Measurements from ENCODE around the gene ANKRD2.

Gene ANKRD2

GRCh38 chr10:97601268-97602215, 29.0 kb downstream of the ANKRD2 start:
- H3K4me2 ChIP-seq (ENCODE audit: low read depth, low read length, poor library complexity, severe bottlenecking): no peak overlapping the region
- no peaks in the 10 kb centered on the region for H3K9me2 ChIP-seq (replicated peaks; ENCODE audit: insufficient read depth, low read length)
- no peaks in the 10 kb centered on the region for H3K27me3 ChIP-seq (ENCODE audit: low read length)
- H3K4me3 ChIP-seq (ENCODE audit: insufficient read depth, low read length, poor library complexity, severe bottlenecking): no peak overlapping the region
- H2AFZ ChIP-seq (ENCODE audit: low read depth, low read length, severe bottlenecking): no peak overlapping the region
- no peaks in the 10 kb centered on the region for H3K36me3 ChIP-seq (ENCODE audit: low read length)
- no peaks in the 10 kb centered on the region; the same call in 1 of the 2 replicates for H3F3A ChIP-seq (ENCODE audit: insufficient read depth)
- TF ChIP-seq EZH2phosphoT487 (conservative IDR thresholded peaks at IDR 0.05; ENCODE audit: low read length): no peak
- TF ChIP-seq CTCF (IDR thresholded peaks at IDR 0.05; ENCODE audit: insufficient read depth, low read length, poor library complexity, severe bottlenecking): no peak
- H3K27ac ChIP-seq (ENCODE audit: low read depth, low read length): no peak overlapping the region
- no peaks in the 10 kb centered on the region for H4K20me1 ChIP-seq (ENCODE audit: low read depth, low read length)
- H3K9ac ChIP-seq (ENCODE audit: low read length): no peak overlapping the region
- H3K79me2 ChIP-seq (ENCODE audit: insufficient read depth, low read length): no peaks in the 10 kb centered on the region
- no peaks in the 10 kb centered on the region for H3K9me3 ChIP-seq (ENCODE audit: insufficient read depth, low read length)

GRCh38 chr10:97607095-97607636, 34.6 kb downstream of the ANKRD2 start:
- no peak for TF ChIP-seq CTCF (IDR thresholded peaks at IDR 0.05; ENCODE audit: insufficient read depth, low read length, poor library complexity, severe bottlenecking)
- TF ChIP-seq EZH2phosphoT487 (conservative IDR thresholded peaks at IDR 0.05; ENCODE audit: low read length): no peak
- Histone ChIP-seq H3F3A (ENCODE audit: insufficient read depth) (no peaks in the 10 kb centered on the region; the same call in 1 of the 2 replicates), H3K27me3 (ENCODE audit: low read length) (no peaks in the 10 kb centered on the region), H3K4me3 (ENCODE audit: insufficient read depth, low read length, poor library complexity, severe bottlenecking) (no peak overlapping the region), H3K9me2 (replicated peaks; ENCODE audit: insufficient read depth, low read length) (no peaks in the 10 kb centered on the region), H3K79me2 (ENCODE audit: insufficient read depth, low read length) (no peaks in the 10 kb centered on the region), H3K36me3 (ENCODE audit: low read length) (no peaks in the 10 kb centered on the region), H3K4me2 (ENCODE audit: low read depth, low read length, poor library complexity, severe bottlenecking) (no peak overlapping the region), H2AFZ (ENCODE audit: low read depth, low read length, severe bottlenecking) (no peak overlapping the region), H4K20me1 (ENCODE audit: low read depth, low read length) (no peaks in the 10 kb centered on the region), H3K27ac (ENCODE audit: low read depth, low read length) (no peak overlapping the region), H3K9me3 (ENCODE audit: insufficient read depth, low read length) (no peaks in the 10 kb centered on the region), H3K9ac (ENCODE audit: low read length) (no peak overlapping the region)

GRCh38 chr10:97608991-97609561, 36.5 kb downstream of the ANKRD2 start:
- no peaks in the 10 kb centered on the region for H3K27me3 ChIP-seq (ENCODE audit: low read length)
- no peak overlapping the region for H3K9ac ChIP-seq (ENCODE audit: low read length)
- H3K9me3 ChIP-seq (ENCODE audit: insufficient read depth, low read length): no peaks in the 10 kb centered on the region
- H3K9me2 ChIP-seq (replicated peaks; ENCODE audit: insufficient read depth, low read length): no peaks in the 10 kb centered on the region
- H3F3A ChIP-seq (ENCODE audit: insufficient read depth): no peaks in the 10 kb centered on the region; the same call in 1 of the 2 replicates
- H2AFZ ChIP-seq (ENCODE audit: low read depth, low read length, severe bottlenecking): no peak overlapping the region
- H3K36me3 ChIP-seq (ENCODE audit: low read length): no peaks in the 10 kb centered on the region
- no peak overlapping the region for H3K4me2 ChIP-seq (ENCODE audit: low read depth, low read length, poor library complexity, severe bottlenecking)
- H3K27ac ChIP-seq (ENCODE audit: low read depth, low read length): no peak overlapping the region
- no peak overlapping the region for H3K4me3 ChIP-seq (ENCODE audit: insufficient read depth, low read length, poor library complexity, severe bottlenecking)
- no peak for TF ChIP-seq CTCF (IDR thresholded peaks at IDR 0.05; ENCODE audit: insufficient read depth, low read length, poor library complexity, severe bottlenecking)
- TF ChIP-seq EZH2phosphoT487 (conservative IDR thresholded peaks at IDR 0.05; ENCODE audit: low read length): no peak
- H3K79me2 ChIP-seq (ENCODE audit: insufficient read depth, low read length): no peaks in the 10 kb centered on the region
- no peaks in the 10 kb centered on the region for H4K20me1 ChIP-seq (ENCODE audit: low read depth, low read length)

All from SU-DHL-6 (cell line).